ENCODE data around the gene KRTAP20-4. TPM values are rescaled to one million over a fixed set of nuclear protein-coding genes. Genes with fewer than 3 reads are reported as not detected.
A peak's percentile ranks its signal among the peaks of the same experiment; 100 is the strongest.

The KRTAP20-4 gene
- not detected for polyA plus RNA-seq (ENCODE audit: low read depth in 6 of 6)

DNA sequence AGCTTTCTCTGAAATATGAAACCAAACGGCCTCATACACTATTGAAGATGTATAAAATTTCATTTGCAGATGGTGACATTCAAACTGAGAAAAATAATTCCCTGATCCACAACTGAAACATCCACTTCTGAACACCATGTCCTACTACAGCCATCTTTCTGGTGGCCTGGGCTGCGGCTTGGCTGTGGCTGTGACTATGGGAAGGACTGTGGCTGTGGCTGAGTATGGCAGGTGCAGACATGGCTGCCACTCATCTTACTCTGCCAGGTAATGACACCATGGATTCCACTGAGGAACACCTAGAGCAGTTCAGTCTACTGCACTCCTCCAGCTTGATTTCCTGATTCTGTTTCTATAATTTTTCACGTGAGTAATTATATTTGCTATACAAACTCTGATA, at the start of gene KRTAP20-4:
TSS of gene KRTAP20-4 (plus strand) at position 106 of the 400 bp plus-strand sequence.
- Mint-ChIP-seq H3K27ac (no peak within 1 kb of the TSS), H3K9me3 (peaks cover 0 to 14% (median 4%) of the 10 kb centered on the region in 7 donors), H3K4me3 (no peak within 1 kb of the TSS), H3K36me3 (no peaks in the 10 kb centered on the region), H3K27me3 (no peaks in the 10 kb centered on the region), H3K4me1 (no peaks in the 10 kb centered on the region)
- DNase-seq (no peak), ATAC-seq (ENCODE audit: low read depth in 2 of 2) (no peak)

DNA sequence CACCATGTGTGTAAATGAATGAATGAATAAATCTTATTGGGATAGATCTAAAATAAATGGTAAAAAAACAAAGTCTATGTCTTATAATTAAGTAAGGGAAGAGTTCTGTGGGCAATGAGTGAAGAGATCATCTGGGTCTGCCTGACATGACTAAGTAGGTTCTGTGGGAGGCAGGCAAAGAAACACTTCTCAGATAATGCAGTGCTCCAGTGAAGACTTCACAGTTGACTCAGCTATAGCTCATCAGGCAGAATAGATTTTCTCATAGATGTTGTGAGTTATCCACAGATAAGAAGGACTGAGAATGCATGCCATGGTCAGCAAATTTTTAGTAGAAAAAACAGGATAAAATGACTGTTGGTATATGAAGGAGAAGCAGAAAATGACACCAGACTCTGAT, 42.7 kb upstream of the KRTAP20-4 start:
- no peak for ATAC-seq (ENCODE audit: low read depth in 2 of 2)
- H3K27ac Mint-ChIP-seq: no peak overlapping the region
- no peak for DNase-seq
- H3K4me3 Mint-ChIP-seq: no peak overlapping the region
- no peaks in the 10 kb centered on the region for H3K36me3 Mint-ChIP-seq
- H3K27me3 Mint-ChIP-seq: no peaks in the 10 kb centered on the region
- no peaks in the 10 kb centered on the region for H3K4me1 Mint-ChIP-seq
- H3K9me3 Mint-ChIP-seq: peaks cover 0 to 9% (median 0%) of the 10 kb centered on the region in 7 donors

DNA sequence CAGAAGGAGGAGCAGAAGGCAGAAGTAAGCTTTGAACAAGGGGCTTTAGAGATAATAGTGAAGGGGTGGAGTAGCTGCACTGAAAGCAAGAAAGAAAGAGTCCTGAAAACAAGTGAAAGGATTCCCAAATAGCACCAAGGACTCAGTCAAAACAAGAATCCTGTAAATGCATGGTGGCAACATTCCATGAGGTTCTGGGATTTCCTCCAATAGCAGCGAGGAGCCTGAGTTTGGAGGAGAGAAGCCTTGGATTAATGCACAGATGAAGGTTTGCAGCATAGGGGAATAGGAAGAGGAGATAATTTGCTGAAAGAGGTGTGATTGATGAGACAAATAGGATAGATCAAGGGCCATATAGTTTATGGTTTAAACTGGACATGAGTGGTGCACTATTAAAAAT, 41.1 kb upstream of the KRTAP20-4 start:
- ATAC-seq (ENCODE audit: low read depth in 2 of 2): no peak
- Mint-ChIP-seq H3K27me3 (no peaks in the 10 kb centered on the region), H3K36me3 (no peaks in the 10 kb centered on the region), H3K9me3 (peaks cover 0 to 5% (median 0%) of the 10 kb centered on the region in 7 donors), H3K4me1 (no peaks in the 10 kb centered on the region), H3K27ac (no peak overlapping the region), H3K4me3 (no peak overlapping the region)
- no peak for DNase-seq

DNA sequence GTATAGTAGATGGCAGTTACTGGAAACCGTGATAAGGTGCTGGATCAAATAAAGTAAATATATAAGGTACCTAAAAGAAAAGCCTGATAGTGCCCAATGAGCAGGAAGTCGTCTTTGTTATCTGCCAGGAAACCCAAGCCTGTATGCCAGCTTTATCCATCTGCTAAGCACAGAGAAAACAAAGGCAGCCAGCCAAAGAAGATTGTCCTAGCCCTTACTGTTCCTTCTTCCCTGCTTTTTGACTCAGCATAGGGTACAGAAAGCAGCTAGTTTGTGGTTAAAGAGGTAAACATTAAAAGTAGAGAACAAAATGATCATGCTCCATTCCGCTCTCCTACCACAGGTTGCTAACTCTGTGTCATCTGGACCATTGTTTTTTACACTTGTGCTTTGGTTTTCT, 40.3 kb upstream of the KRTAP20-4 start:
- Mint-ChIP-seq H3K27ac (no peak overlapping the region), H3K4me3 (no peak overlapping the region), H3K4me1 (no peaks in the 10 kb centered on the region), H3K36me3 (no peaks in the 10 kb centered on the region), H3K27me3 (no peaks in the 10 kb centered on the region), H3K9me3 (peaks cover 0 to 6% (median 3%) of the 10 kb centered on the region in 7 donors)
- DNase-seq: no peak
- no peak for ATAC-seq (ENCODE audit: low read depth in 2 of 2)

DNA sequence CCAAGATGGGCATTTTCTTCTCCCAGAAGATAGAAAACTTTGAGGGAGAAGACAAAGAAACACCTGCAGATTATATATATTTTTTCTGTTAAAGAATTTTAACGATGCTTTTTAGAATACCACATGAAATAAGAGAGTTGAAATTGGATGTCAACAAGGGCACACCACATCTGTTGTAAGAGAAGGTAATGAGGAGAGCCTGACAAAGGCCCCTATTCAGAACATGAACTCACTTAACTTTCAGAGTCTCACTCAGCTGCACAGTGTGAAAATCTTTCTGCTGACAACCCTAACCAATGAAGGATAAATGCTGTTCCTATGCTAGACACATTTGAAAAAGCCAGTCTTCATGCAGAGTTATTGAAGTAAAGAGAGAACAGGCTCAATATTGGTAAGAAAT, 37.6 kb upstream of the KRTAP20-4 start:
- Mint-ChIP-seq H3K4me3 (no peak overlapping the region), H3K27me3 (no peaks in the 10 kb centered on the region), H3K9me3 (peaks cover 0 to 8% (median 2%) of the 10 kb centered on the region in 7 donors), H3K27ac (no peak overlapping the region), H3K36me3 (no peaks in the 10 kb centered on the region), H3K4me1 (no peaks in the 10 kb centered on the region)
- ATAC-seq (ENCODE audit: low read depth in 2 of 2) (no peak), DNase-seq (no peak)

DNA sequence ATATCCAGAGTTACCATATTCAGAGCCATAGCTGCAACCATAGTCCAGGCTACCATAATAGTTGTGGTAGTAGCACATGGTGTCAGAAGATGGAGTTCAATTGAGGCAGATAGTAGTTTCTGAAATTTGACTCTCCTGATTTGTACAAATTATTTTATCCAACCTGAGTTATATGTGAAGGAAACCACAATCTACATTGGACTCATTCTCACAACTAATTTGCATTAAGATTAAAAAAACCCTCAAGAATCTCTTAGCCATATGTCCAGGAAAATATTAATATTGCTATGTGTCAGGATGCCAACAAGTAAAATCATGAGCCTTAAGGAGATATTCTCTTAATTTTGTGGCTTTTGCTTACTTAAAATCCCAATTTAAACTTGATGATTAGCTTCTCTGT, 30.1 kb upstream of the KRTAP20-4 start, which contains the start of gene KRTAP22-2:
TSS of gene KRTAP22-2 (minus strand) at position 101 of the 400 bp plus-strand sequence.
- H3K4me3 Mint-ChIP-seq: no peak within 1 kb of the TSS
- H3K9me3 Mint-ChIP-seq: peaks cover 0 to 6% (median 1%) of the 10 kb centered on the region in 7 donors
- no peaks in the 10 kb centered on the region for H3K27me3 Mint-ChIP-seq
- ATAC-seq (ENCODE audit: low read depth in 2 of 2): no peak
- DNase-seq: no peak
- H3K4me1 Mint-ChIP-seq: no peaks in the 10 kb centered on the region
- no peak within 1 kb of the TSS for H3K27ac Mint-ChIP-seq
- no peaks in the 10 kb centered on the region for H3K36me3 Mint-ChIP-seq

DNA sequence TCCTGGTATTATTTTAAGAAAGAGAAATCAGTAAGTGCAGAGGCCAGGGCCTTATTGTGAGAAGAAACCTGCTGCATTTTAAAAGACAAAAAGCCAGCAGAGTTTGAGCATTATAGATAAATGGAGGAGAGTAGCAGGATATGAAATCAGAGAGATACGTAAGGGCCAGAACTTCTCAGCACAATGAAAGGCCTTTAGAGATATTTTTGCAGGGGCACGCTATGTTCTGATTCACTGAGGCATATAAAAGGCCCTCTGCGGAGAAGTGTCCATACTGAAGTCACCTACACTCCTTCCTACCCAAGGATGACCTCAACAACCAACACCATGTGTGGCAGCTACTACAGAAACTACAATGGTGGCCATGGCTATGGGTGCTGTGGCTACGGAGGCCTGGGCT, 28.3 kb upstream of the KRTAP20-4 start, which contains the start of gene KRTAP6-3:
TSS of gene KRTAP6-3 (plus strand) at position 301 of the 400 bp plus-strand sequence. CDS start at position 307, 6 bp downstream.
- H3K27me3 Mint-ChIP-seq: no peaks in the 10 kb centered on the region
- DNase-seq (no peak), ATAC-seq (ENCODE audit: low read depth in 2 of 2) (no peak)
- no peaks in the 10 kb centered on the region for H3K36me3 Mint-ChIP-seq
- peaks cover 0 to 7% (median 1%) of the 10 kb centered on the region in 7 donors for H3K9me3 Mint-ChIP-seq
- no peak within 1 kb of the TSS for H3K4me3 Mint-ChIP-seq
- peak within 1 kb of the TSS in 1 of 6 donors; percentile 28 for H3K27ac Mint-ChIP-seq
- H3K4me1 Mint-ChIP-seq: no peaks in the 10 kb centered on the region

DNA sequence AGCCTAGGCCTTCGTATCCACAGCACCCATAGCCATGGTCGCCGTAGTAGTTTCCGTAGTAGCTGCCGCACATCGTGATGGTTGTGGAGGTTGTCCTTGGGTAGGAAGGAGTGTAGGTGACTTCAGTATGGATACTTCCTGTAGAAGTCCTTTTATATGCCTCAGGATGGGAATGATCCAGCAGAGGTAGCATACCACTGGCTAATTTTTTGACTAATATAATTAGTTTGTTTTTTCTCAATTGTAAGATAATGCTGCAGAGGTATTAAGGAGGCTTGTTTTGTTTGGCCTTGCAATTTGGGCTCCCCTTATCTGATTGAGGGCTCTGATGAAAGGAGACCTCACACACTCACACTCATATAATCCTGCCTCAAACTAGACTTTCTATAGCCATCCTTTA, 21.6 kb upstream of the KRTAP20-4 start, which contains the start of gene KRTAP6-2:
TSS of gene KRTAP6-2 (minus strand) at position 101 of the 400 bp plus-strand sequence. CDS start at position 73, 28 bp downstream.
- Mint-ChIP-seq H3K27ac (no peak within 1 kb of the TSS), H3K36me3 (no peaks in the 10 kb centered on the region), H3K9me3 (peaks cover 0 to 10% (median 6%) of the 10 kb centered on the region in 7 donors), H3K4me1 (no peaks in the 10 kb centered on the region), H3K4me3 (no peak within 1 kb of the TSS), H3K27me3 (no peaks in the 10 kb centered on the region)
- DNase-seq (no peak), ATAC-seq (ENCODE audit: low read depth in 2 of 2) (no peak)

DNA sequence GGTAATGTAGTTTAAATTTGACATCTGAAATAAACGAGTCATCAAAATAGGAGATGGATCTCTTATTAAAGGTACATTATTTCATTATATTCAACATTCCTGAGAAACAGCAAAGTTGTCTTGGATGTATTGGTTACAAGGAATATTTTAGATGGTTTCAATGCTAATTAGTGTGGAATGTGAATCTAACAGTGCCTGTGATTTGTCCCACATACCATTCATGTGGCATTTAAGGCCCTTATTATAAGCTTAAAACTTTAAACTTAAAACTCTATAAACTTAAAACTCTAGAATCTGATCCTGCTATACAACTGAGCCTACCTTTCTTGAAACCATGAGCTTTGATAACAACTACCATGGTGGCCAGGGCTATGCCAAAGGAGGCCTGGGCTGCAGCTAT, 19.6 kb upstream of the KRTAP20-4 start, which contains the start of gene KRTAP22-1:
TSS of gene KRTAP22-1 (plus strand) at position 301 of the 400 bp plus-strand sequence.
- Mint-ChIP-seq H3K9me3 (peaks cover 0 to 17% (median 5%) of the 10 kb centered on the region in 7 donors), H3K36me3 (no peaks in the 10 kb centered on the region), H3K4me3 (no peak within 1 kb of the TSS), H3K4me1 (no peaks in the 10 kb centered on the region), H3K27ac (no peak within 1 kb of the TSS), H3K27me3 (no peaks in the 10 kb centered on the region)
- no peak for DNase-seq
- ATAC-seq (ENCODE audit: low read depth in 2 of 2): no peak

DNA sequence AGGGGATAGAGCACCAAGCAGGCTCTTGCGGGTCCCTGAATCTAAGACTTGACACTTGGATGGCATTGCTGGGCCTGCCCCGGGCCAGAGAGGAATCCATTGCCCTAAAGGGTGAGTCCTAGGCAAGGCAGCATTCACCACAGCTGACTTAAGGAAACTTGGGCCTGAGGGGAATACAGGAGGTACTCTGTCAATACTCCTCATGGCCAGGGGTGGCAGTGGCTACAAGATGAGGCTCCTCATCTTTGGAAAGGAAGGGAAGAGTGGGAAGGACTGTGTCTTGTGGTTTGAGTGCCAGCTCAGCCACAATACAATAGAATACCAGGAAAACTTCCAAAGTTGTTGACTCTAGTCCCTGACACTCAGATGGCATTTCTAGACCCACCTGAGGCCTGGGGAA, 14.5 kb upstream of the KRTAP20-4 start:
- Mint-ChIP-seq H3K4me3 (no peak overlapping the region), H3K4me1 (no peaks in the 10 kb centered on the region), H3K27ac (no peak overlapping the region), H3K27me3 (no peaks in the 10 kb centered on the region), H3K36me3 (no peaks in the 10 kb centered on the region), H3K9me3 (peaks cover 1 to 26% (median 14%) of the 10 kb centered on the region in 7 donors)
- no peak for ATAC-seq (ENCODE audit: low read depth in 2 of 2)
- no peak for DNase-seq

DNA sequence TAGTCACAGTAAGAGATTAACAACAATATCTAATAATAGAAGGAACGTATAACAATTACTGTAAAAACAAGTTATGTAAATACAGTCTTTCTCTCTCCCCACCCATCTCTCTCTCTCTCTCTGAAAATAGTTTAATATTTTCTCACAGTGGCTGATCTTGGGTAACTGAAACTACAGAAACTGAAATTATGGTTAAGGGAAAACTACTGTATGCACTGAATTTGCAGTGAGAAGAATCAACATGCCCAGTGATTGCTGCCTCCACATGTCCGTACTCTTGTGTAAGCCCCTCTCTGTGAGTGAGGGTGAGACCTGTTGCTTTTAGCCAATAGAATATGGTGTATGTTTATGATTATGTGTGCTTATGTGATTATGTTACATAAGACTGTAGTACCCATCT, 8.3 kb upstream of the KRTAP20-4 start:
- ATAC-seq (ENCODE audit: low read depth in 2 of 2): no peak
- Mint-ChIP-seq H3K9me3 (peaks cover 3 to 17% (median 10%) of the 10 kb centered on the region in 7 donors), H3K4me3 (no peak overlapping the region), H3K36me3 (no peaks in the 10 kb centered on the region), H3K27ac (no peak overlapping the region), H3K27me3 (no peaks in the 10 kb centered on the region), H3K4me1 (no peaks in the 10 kb centered on the region)
- DNase-seq: no peak

DNA sequence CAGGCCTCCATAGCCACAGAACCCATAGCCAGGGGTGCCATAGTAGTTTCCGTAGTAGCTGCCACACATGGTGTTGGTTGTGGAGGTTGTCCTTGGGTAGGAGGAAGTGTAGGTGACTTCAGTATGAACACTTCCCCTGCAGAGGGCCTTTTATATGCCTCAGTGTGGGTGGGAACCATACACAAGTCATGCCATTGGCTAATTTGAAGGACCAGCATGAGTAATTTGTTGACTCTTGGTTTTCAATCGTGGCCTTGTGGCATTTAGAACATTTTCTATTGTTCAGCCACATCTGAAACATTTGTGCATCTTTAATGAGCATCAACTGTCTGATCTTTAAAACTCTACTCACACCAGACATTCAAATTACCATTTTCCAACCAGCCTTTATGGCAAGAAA, 6.6 kb upstream of the KRTAP20-4 start, which contains the start of gene KRTAP6-1:
TSS of gene KRTAP6-1 (minus strand) at position 95 of the 400 bp plus-strand sequence. CDS start at position 69, 26 bp downstream.
- ATAC-seq (ENCODE audit: low read depth in 2 of 2) (no peak), DNase-seq (no peak)
- no peak within 1 kb of the TSS for H3K27ac Mint-ChIP-seq
- no peaks in the 10 kb centered on the region for H3K4me1 Mint-ChIP-seq
- H3K4me3 Mint-ChIP-seq: no peak within 1 kb of the TSS
- H3K27me3 Mint-ChIP-seq: no peaks in the 10 kb centered on the region
- no peaks in the 10 kb centered on the region for H3K36me3 Mint-ChIP-seq
- H3K9me3 Mint-ChIP-seq: peaks cover 3 to 13% (median 5%) of the 10 kb centered on the region in 7 donors

DNA sequence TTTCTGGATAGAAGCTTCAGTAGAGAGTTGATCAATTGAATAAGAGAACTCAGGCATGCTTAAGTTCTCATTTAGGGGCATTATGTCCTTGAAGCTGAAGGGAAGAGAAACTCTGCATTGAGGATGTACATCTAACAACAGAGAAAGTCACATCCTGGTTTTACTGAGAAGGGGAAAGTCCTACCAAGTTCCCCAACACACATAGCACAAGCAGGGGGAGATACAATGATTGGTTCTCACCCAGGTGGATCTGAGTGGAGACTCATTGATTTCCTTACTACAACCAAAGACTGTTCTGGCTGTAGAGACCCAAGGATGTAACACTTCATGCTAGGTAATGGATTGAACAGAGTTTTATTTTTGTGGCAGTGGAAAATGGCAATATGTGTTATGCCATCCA, 5.2 kb upstream of the KRTAP20-4 start:
- ATAC-seq (ENCODE audit: low read depth in 2 of 2) (no peak), DNase-seq (no peak)
- Mint-ChIP-seq H3K4me3 (no peak overlapping the region), H3K27ac (no peak overlapping the region), H3K36me3 (no peaks in the 10 kb centered on the region), H3K27me3 (no peaks in the 10 kb centered on the region), H3K4me1 (no peaks in the 10 kb centered on the region), H3K9me3 (peaks cover 3 to 13% (median 5%) of the 10 kb centered on the region in 7 donors)

DNA sequence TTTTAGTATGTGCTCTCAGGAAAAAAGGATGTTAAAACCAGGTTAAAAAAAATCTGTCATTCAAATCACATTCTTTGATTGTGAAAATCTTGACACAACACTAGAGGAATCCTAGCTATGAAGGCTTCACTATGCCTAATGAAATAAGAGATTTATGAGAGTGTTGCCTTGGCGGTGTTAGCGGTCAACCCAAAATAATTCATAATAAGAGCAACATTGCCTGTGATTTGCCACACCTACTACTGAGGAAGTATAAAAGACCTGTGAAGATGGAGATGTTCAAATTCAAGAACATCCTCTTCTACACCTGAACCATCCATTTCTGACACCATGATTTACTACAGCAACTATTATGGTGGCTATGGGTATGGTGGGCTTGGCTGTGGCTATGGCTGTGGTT, 4.3 kb upstream of the KRTAP20-4 start, which contains the start of gene KRTAP20-1:
TSS of gene KRTAP20-1 (plus strand) at position 301 of the 400 bp plus-strand sequence. CDS start at position 331, 30 bp downstream.
- no peak for DNase-seq
- H3K4me3 Mint-ChIP-seq: no peak within 1 kb of the TSS

More for the DNA sequence above, 4.3 kb upstream of the KRTAP20-4 start, which contains the start of gene KRTAP20-1:
- H3K27ac Mint-ChIP-seq: no peak within 1 kb of the TSS
- no peak for ATAC-seq (ENCODE audit: low read depth in 2 of 2)
- H3K36me3 Mint-ChIP-seq: no peaks in the 10 kb centered on the region
- peaks cover 0 to 8% (median 2%) of the 10 kb centered on the region in 7 donors for H3K9me3 Mint-ChIP-seq
- no peaks in the 10 kb centered on the region for H3K27me3 Mint-ChIP-seq
- H3K4me1 Mint-ChIP-seq: no peaks in the 10 kb centered on the region
